ENCODE results near the gene ZNF783.

DNA sequence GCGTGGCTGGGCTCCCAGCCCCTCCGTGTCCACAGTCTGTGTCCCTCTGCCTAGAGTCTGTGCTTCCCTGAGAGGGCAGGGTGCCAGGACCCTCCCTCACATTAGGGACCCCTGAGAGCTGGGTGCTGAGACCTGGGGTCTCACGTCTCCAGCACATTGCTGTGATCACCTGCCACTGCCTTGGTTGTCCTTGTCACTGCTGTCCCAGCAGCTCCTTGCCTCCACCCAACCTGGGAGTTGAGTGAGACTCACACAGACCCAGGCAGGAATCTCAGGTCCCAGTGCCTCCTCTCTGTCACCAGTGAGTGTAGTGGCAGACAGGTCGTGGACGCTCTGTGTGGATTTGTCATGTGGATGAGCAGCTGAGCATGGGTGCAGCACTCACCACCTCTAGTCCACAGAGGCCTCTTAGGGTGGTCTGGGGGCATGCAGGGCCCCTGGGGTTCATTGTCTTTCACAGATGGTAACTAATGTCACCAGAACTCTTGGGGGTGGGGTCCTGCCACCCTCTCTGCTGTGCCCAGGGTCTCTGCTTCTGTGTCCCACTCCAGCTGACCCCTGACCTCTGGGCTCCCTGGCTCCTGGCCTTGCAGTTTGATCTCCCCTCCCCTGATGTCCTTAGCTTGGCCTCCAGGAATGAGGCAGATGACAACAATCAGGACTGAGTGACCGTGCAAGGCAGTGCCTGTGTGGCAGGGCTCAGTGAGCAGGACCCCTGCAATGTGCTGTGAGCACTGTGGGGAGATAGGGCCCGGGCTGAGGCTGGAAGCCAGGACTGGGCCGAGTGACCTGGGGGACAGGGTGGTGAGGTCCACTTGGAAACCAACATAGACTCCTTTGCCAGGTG lies 18.9 kb downstream of the ZNF783 start:
- TF ChIP-seq POLR2A (IDR thresholded peaks at IDR 0.05), result no peak
- TF ChIP-seq, protein P1, sequence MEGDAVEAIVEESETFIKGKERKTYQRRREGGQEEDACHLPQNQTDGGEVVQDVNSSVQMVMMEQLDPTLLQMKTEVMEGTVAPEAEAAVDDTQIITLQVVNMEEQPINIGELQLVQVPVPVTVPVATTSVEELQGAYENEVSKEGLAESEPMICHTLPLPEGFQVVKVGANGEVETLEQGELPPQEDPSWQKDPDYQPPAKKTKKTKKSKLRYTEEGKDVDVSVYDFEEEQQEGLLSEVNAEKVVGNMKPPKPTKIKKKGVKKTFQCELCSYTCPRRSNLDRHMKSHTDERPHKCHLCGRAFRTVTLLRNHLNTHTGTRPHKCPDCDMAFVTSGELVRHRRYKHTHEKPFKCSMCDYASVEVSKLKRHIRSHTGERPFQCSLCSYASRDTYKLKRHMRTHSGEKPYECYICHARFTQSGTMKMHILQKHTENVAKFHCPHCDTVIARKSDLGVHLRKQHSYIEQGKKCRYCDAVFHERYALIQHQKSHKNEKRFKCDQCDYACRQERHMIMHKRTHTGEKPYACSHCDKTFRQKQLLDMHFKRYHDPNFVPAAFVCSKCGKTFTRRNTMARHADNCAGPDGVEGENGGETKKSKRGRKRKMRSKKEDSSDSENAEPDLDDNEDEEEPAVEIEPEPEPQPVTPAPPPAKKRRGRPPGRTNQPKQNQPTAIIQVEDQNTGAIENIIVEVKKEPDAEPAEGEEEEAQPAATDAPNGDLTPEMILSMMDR (IDR thresholded peaks at IDR 0.05), result no peak
